Adipocyte (in vitro differentiated cells): Measurements from ENCODE around the gene MARCHF10.

Experiments
- DNase-seq: peaks from one replicate; pipeline ENCODE4 v3.0.0-alpha.2; 2015; ENCODE audit warnings: low read depth
- H3K27me3 ChIP-seq: replicated peaks from 2 replicates; pipeline ENCODE4 v1.7.0; 2013; ENCODE audit warnings: mild to moderate bottlenecking, low read length, moderate library complexity; ENCODE audit not compliant: control insufficient read depth, insufficient read depth
- H3K36me3 ChIP-seq: 2 replicates; pipeline ENCODE4 v1.7.0; 2013; ENCODE audit warnings: low read length, mild to moderate bottlenecking, moderate library complexity; ENCODE audit not compliant: control insufficient read depth, insufficient read depth, severe bottlenecking
- H3K4me1 ChIP-seq: 2 replicates; pipeline ENCODE4 v1.7.0; 2013; ENCODE audit warnings: mild to moderate bottlenecking, low read length, moderate library complexity; ENCODE audit not compliant: control insufficient read depth, insufficient read depth
- H3K4me3 ChIP-seq: 2 replicates; pipeline ENCODE4 v1.7.0; 2013; ENCODE audit warnings: mild to moderate bottlenecking, low read length, moderate library complexity
- H3K9ac ChIP-seq: 2 replicates; pipeline ENCODE4 v1.7.0; 2013; ENCODE audit warnings: mild to moderate bottlenecking, low read length, moderate library complexity
- H3K9me3 ChIP-seq: 2 replicates; pipeline ENCODE4 v1.7.0; 2013; ENCODE audit warnings: mild to moderate bottlenecking, low read length, moderate library complexity; ENCODE audit not compliant: control insufficient read depth

The MARCHF10 gene

DNA sequence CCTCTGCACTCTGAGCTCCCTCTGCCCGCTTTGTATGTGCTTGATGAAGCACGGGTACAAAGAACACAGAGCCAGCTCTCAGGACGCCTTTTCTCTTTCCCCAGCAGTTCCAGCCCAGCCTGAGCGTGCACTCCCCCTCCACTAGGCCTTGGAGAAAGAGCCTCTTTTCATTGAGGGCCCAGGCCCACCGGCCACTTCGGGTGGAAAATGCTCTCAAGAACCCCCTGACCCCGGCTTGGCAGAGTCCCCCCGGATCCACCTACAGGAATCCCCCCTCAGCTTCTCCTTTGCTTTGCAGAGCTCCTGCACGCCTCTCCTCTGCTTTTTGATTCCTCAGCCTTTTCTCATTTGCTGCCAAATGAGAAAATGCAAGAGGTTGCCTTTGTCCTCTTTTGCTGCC lies 150.4 kb downstream of the MARCHF10 start:
- no peak for DNase-seq
- Histone ChIP-seq H3K27me3 (no peaks in the 10 kb centered on the region), H3K36me3 (no peaks in the 10 kb centered on the region), H3K9ac (no peak overlapping the region), H3K4me3 (no peak overlapping the region), H3K9me3 (peaks cover 8% of the 10 kb centered on the region), H3K4me1 (peaks cover 39% of the 10 kb centered on the region)

DNA sequence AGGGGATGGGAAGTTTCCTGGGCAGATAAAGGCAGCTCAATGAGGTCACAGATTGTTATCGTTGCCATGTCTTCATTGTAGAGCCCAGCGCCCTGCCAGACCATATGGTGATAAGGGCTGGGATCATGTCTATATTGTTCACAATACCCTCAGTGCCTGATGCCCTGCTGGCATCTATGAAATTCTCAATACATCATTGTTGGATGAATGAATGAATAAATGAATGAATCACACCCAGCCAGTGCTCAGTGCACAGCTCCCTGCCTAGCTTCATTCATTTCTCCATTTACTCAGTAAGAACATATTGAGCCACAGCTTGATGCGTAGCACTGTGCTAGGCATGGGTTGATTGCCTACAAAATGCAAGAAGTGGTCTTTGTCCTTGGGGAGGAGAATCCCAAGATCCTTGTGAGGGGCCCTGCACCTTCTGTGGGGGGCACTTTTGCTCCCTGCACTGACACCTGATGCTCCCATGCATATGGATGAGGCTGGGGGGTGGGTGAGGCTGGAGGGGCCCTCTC lies 150.9 kb downstream of the MARCHF10 start:
- no peaks in the 10 kb centered on the region for H3K27me3 ChIP-seq
- H3K36me3 ChIP-seq: no peaks in the 10 kb centered on the region
- H3K9ac ChIP-seq: no peak overlapping the region
- H3K4me1 ChIP-seq: peaks cover 40% of the 10 kb centered on the region
- DNase-seq: no peak
- no peak overlapping the region for H3K4me3 ChIP-seq
- peaks cover 8% of the 10 kb centered on the region for H3K9me3 ChIP-seq

DNA sequence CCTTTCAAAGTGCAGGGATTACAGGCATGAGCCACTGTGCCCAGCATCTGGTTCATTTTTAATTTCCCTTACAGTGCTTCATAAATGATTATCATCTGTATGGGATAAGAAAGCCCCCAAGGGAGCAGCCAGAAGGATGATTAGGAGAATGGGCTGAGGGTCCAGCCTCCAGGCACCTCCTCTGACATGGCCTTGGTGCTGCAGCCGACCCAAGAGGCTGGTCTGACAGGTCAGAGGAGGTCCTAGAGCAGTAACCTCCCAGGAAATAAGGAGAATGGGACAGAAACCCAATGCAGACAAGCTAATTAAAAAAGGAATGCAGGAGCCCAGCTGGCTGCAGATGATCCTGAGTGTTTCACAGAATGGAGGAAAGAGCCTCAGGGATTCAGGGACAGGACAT lies 151.7 kb downstream of the MARCHF10 start:
- peaks cover 8% of the 10 kb centered on the region for H3K9me3 ChIP-seq
- H3K4me1 ChIP-seq: peaks cover 44% of the 10 kb centered on the region
- H3K9ac ChIP-seq: no peak overlapping the region
- peak; percentile 18 for DNase-seq
- no peaks in the 10 kb centered on the region for H3K36me3 ChIP-seq
- H3K4me3 ChIP-seq: no peak overlapping the region
- no peaks in the 10 kb centered on the region for H3K27me3 ChIP-seq

- Histone ChIP-seq H3K4me1 (peaks cover 44% of the 10 kb centered on the region), H3K27me3 (no peaks in the 10 kb centered on the region), H3K9ac (no peak overlapping the region), H3K36me3 (no peaks in the 10 kb centered on the region), H3K4me3 (no peak overlapping the region), H3K9me3 (peaks cover 2% of the 10 kb centered on the region)
- no peak for DNase-seq
These were observed 152.5 kb downstream of the MARCHF10 start for GRCh38 chr17:62655656-62656055.

DNA sequence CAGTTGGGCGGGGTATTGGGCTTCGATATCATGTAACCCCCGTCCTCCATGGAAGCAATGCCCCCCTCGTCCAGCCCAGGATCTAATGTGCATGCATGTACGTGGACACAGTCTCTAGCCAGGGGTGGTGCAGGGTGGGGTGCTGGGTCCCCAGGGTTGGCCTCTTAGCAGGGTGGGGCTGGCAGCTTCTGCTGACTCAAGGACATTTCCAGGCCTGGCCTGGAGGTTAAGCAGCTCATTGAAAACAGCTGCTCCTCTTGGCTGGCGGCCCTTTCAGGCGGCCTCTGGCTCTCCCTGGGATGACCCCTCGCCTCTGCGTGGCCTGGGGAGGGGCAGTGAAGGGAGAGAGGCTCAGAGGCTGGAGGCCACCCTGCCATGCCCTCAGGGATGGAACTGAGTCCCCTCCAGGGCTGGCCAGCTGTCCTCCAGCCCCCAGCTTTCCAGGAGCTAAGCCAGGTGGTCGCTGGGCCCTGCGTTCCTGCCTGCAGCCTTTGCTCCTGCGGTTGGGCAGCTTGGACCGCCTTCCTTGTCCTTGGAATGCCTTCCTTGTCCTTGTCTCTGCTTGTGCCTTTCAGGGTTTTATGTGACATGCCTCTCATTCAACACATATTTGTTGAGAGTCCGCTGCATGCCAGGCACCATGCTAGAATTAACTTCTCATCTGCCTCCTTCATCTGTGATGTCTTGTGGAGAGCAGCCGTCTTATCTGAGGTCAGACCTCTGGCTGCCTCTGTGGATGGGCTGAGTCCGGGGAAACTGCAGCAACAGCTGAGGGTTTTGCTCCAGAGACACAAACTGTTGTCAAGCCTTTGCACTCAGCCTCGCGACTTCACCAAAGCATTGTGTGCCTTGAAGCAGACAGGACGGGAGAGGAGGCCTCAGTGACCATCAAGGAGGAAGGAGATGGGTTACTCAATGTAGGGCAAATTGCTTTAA lies 154.0 kb downstream of the MARCHF10 start:
- H3K4me1 ChIP-seq: peaks cover 46% of the 10 kb centered on the region
- peak overlapping the region; percentile 60 for H3K4me3 ChIP-seq
- H3K9ac ChIP-seq: peak overlapping the region; percentile 62
- peak; percentile 83 for DNase-seq
- no peaks in the 10 kb centered on the region for H3K36me3 ChIP-seq
- H3K9me3 ChIP-seq: no peaks in the 10 kb centered on the region
- H3K27me3 ChIP-seq: no peaks in the 10 kb centered on the region

DNA sequence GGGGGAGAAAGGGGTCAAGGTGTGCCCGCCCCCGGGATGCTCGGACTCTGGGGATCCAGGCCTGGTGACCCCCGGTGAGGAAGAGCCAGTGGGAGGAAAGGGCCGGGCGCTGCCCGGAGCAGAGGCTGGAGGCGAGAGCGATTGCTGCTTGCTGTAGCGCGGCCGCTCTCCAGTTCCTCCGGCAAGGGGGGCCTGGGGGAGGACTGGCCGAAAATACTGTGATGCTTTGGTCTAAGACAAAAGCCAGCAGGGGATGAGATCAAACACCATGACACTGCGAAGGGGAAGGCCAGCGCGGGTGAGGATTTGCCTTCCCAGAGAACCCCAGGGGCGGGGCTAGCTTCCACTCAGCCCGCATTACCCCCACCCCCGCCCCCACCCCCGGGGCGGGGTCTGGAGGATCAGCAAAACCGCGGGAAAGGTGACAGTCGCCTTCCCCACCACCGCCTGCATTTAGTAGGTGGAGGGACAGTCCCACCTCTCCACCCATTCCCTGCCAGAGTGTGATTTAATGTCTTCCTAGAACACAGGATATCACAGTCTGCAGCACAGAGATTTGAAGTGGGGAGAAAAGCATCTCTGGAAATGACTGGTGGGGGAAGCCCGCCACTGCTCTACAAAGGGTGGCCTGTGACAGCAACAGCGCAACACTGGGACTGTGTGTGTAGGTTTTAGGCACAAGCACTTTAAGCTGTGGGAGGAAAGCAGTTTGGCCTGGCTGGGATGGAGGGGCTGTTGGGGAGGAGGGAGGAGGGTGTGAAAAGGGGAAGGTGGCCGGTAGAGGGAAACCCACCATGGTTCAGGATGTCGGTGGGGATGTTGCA lies 154.9 kb downstream of the MARCHF10 start:
- DNase-seq: peak; percentile 71
- Histone ChIP-seq H3K9ac (peak overlapping the region; percentile 72), H3K4me3 (peak overlapping the region; percentile 73), H3K9me3 (no peaks in the 10 kb centered on the region), H3K27me3 (no peaks in the 10 kb centered on the region), H3K4me1 (peaks cover 51% of the 10 kb centered on the region), H3K36me3 (no peaks in the 10 kb centered on the region)

DNA sequence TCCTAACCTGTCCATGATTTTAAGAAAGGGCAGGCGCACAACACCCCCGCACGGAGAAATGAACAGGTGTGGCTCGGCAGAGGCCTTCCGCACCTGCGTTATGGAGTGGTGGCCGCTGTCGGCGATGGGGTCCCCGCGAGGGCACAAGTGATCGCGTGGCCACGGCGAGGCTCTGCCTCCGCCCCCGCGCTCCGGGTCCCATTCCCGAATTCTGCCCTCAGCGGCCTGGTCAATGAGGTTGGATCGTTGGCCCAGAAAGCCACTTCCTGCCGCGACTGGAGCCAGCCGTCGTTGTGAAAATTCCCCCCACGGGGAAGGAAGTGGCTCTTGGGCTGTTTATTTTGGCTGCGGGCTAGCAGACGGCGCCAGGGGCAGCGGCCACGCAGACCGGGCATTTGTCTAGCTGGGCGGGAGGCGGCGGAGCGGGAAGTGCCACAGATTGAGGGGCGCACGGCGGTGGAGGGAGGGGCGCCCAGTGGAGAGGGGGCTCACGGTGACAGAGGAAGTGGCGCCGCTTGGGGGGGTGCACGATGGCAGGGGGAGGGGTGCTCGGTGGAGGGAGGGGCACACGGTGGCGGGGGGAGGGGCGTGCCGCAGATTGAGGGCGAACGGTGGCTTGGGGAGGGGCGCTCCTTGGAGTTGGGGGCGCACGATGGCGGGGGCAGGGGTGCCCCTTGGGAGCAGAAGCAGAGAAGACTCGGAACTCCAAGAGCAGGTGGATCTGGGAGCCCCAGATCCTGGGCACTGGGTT lies 155.7 kb downstream of the MARCHF10 start:
- peak; percentile 82 for DNase-seq
- no peaks in the 10 kb centered on the region for H3K27me3 ChIP-seq
- H3K9ac ChIP-seq: peak overlapping the region; percentile 72
- H3K4me1 ChIP-seq: peaks cover 45% of the 10 kb centered on the region
- no peaks in the 10 kb centered on the region for H3K9me3 ChIP-seq
- peak overlapping the region; percentile 73 for H3K4me3 ChIP-seq
- no peaks in the 10 kb centered on the region for H3K36me3 ChIP-seq
